ENCODE measurements around the gene RABGEF1. TPM values are rescaled to one million over a fixed set of nuclear protein-coding genes. Genes with fewer than 3 reads are reported as not detected.
"Not testable (repeated sequence)": the region's sequence is repeated elsewhere in the genome, so short reads cannot be mapped to it uniquely, and the experiment has no call there.

The RABGEF1 gene
- total RNA-seq, 1 donor from 2014 or later = 8.4 TPM

DNA sequence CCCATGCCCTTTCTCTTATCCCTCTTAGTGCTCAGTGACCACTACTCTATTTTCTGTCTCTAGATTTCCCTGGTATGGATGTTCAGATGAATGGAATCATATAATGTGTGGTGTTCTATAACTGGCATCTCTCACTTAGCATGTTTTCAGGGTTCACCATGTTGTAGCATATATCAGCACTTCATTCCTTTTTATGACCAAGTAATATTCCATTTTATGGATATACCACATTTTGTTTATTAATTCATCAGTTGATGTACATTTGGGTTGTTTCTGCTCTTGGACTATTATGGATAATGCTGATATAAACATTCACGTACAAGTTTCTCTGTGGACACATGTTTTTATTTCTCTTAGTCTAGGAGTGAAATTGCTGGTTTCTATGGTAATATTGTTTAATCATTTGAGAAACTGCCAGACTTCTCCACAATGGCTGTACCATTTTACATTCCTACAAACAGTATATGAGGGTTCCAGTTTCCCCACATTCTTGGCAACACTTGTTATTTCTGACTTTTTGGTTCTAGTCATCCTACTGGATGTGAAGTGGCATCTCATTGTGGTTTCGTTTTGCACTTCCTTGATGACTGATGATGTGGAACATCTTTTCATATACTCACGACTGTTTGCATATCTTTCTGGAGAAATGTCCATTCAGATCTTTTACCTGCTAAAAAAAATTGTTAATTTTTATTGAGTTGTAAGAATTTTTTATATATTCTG lies 23.3 kb downstream of the RABGEF1 start:
- ATAC-seq; DNase-seq (ENCODE audit: low spot score): not testable (repeated sequence)

DNA sequence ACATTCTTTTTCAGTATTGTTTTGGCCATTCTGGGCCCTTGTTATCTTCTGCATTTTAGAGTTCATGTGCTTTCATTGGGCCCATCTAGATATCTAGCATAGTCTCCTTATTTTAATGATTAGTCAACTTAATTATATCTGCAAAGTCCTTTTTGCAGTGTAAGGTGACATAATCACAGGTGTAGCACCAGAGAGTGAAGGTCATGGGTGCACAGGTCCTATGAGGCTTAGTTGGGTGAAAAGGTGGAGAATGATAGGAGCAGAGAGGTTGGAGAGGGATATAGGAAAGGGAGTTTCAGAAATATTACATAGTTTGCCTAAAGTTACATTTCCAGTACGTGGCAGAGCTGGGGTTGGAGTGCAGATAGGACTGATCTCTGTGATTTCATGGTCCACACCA lies 24.4 kb downstream of the RABGEF1 start:
- peak; percentile 46 for ATAC-seq
- DNase-seq (ENCODE audit: low spot score) = not testable (repeated sequence)

DNA sequence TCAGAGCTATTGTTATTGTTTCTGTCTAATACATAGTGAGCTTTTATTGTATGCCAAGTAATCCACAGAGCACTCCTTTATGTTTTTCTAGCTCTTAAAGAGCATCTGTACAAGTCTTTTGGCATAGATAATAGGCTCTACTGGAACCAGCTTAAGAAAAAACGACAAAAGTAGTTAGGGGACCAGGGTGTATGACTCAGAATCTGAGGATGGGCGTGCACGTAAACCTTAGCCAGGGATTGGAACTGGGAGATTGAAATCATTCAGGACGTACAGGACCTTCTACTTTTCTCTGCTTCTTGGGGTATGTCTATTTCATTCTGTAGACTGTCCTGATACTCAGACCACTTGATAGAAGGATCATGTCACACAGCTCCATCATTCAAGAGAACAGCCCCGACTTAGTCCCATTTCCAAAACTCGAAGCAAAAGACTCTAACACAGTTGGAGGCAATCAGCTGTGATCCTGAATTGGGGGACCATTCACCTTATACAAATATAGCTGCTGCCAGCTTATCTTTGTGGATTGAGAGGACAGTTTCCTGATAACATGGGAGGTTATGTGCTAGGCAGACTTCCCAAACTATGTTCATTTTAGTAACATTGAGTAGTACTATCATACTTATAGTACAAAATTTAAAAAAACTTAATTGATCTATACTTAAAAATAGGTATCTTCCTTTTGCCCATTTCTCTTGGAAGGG lies 24.9 kb downstream of the RABGEF1 start:
- ATAC-seq = not testable (repeated sequence)

GRCh38 chr7:66766041-66766440 lies 25.5 kb downstream of the RABGEF1 start:
- ATAC-seq (no peak), DNase-seq (ENCODE audit: low spot score) (no peak)

More for the DNA sequence above, 24.9 kb downstream of the RABGEF1 start:
- not testable (repeated sequence) for DNase-seq (ENCODE audit: low spot score)

DNA sequence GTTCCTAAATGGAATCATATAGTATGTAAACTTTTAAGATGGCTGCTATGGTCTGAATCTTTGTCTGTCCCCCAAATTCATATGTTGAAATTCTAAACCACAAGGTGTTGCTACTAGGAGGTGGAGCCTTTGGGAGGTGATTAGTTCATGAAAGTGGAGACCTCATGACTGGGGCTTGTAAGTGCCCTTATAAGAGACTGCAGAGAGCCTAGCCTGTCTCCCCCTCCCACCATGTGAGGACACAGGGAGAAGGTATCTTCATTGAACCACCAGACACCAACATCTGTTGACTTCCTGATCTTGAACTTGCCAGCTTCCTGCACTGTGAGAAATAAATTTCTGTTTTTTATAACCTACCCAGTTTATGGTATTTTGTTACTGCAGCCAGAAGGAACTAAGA lies 27.0 kb downstream of the RABGEF1 start:
- not testable (repeated sequence) for DNase-seq (ENCODE audit: low spot score); ATAC-seq

- ATAC-seq (no peak), DNase-seq (ENCODE audit: low spot score) (no peak)
These were observed 28.6 kb downstream of the RABGEF1 start for GRCh38 chr7:66768865-66769832.

- DNase-seq (ENCODE audit: low spot score) (no peak), ATAC-seq (peak; percentile 50)
These were observed 29.4 kb downstream of the RABGEF1 start for GRCh38 chr7:66769833-66770512.

- DNase-seq (ENCODE audit: low spot score) (no peak), ATAC-seq (no peak)
These were observed 31.3 kb downstream of the RABGEF1 start for GRCh38 chr7:66771795-66772194.

- DNase-seq (ENCODE audit: low spot score); ATAC-seq: not testable (repeated sequence)
These were observed 33.2 kb downstream of the RABGEF1 start for GRCh38 chr7:66773744-66774143.

- ATAC-seq; DNase-seq (ENCODE audit: low spot score): not testable (repeated sequence)
These were observed 35.9 kb downstream of the RABGEF1 start for GRCh38 chr7:66776383-66776782.

GRCh38 chr7:66776800-66777442 lies 36.4 kb downstream of the RABGEF1 start:
- ATAC-seq (peak; percentile 84), DNase-seq (ENCODE audit: low spot score) (peak; percentile 52)

DNA sequence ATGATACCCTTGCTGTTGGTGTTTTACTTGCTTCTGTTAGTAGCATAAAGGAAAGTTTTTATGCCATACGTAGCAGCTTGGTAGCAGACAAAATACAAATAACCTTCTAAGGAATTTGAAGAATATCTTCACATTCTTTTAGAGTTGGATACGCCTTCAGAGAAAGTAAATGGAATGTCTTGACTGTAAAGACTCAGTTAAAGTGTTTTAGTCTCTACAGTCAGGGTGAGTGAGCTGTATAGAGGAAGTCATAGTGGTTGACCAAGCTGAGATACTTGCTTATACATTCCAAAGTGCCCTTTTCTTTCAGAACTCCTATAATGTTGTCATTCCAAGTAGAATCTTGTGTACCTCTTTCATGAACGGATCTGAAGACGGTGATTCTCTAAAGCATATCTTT lies 37.7 kb downstream of the RABGEF1 start:
- DNase-seq (ENCODE audit: low spot score) (no peak), ATAC-seq (no peak)

GRCh38 chr7:66779669-66780409 lies 39.3 kb downstream of the RABGEF1 start:
- ATAC-seq = no peak
- no peak for DNase-seq (ENCODE audit: low spot score)

DNA sequence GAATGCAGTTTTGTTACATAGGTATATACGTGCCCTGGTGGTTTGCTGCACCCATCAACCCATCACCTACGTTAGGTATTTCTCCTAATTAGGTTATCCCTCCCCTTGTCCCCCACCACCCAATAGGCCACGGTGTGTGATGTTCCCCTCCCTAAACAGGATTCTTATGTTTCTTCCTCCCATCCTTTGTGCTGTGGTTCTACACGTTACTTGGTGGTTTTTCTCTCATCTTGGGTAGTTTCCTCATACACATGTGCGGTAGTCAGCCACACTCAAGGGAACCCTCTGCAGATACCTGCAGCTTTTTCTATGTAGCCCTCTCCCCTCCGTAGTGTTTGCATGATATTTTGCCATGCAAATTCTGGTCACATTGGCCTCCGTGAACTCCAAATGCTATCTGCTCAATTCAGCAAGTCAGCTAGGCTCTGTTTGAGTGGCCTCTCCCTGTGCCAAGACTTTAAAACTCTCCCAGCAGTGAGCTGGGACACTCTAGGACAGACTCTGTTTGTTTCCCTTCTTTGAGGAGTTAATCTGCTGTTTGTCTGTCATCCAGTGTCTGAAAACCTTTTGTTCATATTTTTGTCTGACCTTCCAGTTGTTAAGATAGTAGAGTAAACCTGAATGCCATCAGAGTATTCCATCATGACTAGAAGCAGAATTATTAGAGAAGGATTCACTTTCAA lies 41.0 kb downstream of the RABGEF1 start:
- ATAC-seq = peak; percentile 71
- DNase-seq (ENCODE audit: low spot score) = no peak

DNA sequence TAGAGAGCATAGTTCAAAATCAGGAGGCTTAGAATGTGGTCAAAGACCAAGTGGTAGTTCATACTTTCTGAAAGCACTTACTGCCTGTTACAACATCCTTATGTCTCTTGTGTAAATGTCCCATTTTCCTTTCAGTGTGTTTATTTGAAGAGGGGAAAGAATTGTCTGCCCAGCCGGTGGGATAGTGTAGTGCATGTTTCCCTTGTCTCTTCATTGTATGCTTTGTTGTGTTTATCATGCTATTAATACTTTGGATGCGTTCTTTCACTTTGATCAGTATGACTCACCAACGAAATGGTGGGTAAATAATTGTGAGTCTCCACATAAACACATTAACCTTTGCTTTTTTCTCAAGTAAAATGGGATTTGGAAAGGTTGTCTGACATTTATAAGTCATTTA lies 42.3 kb downstream of the RABGEF1 start:
- not testable (repeated sequence) for DNase-seq (ENCODE audit: low spot score)

GRCh38 chr7:66783887-66784595 lies 43.5 kb downstream of the RABGEF1 start:
- ATAC-seq = peak; percentile 66
- not testable (repeated sequence) for DNase-seq (ENCODE audit: low spot score)

More for the DNA sequence above, 42.3 kb downstream of the RABGEF1 start:
- peak; percentile 71 for ATAC-seq

DNA sequence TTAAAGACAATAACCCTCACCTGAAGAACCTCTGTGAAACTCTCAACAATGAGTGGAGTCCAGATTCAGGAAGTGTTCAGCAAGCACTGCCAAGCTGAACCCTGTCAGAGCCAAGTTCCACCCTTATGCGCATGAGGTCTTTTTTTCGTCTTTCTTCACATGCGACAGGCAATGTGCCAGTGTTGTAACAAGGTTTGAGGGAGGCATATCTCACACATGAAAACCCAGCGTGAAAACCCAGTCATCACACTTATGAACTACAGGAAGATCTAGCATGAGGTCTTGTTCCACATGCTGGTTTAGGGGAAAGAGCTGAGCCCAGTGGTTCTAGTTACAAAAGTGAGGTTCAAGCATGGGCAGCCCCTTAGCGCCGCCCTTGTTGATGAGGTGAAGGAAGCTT lies 49.7 kb downstream of the RABGEF1 start:
- DNase-seq (ENCODE audit: low spot score) = no peak
- ATAC-seq = no peak

DNA sequence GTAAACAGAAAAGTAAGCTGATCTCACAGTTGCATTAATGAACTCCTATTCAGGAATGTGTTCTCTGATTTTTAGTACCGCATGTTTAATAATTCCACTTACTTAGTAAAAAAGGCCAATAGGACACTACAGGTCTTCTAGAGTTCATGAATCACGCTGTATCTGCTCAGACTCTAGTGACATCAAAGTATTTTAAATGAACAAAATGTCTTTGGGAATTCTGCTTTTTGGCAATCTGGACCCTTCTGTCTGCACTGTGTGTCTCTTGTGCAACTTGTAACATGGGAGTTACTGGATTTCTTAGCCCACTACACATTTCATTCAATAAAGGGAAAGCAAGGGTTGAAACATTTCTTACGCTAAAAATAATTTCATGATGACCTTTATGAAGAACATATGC lies 50.2 kb downstream of the RABGEF1 start:
- DNase-seq (ENCODE audit: low spot score) (no peak), ATAC-seq (no peak)
